SH-SY5Y (cell line): ENCODE measurements around the gene CD2.

Experiments
- GATA2 ChIP-seq: IDR thresholded peaks from 2 replicates; pipeline ENCODE4 v1.6.1; 2011; ENCODE audit warnings: mild to moderate bottlenecking, low read depth, low read length
- GATA3 ChIP-seq: IDR thresholded peaks from 2 replicates; pipeline ENCODE4 v1.6.1; 2011; ENCODE audit warnings: low read depth, mild to moderate bottlenecking, low read length, moderate library complexity

- no peak for TF ChIP-seq GATA2
- no peak for TF ChIP-seq GATA3
These were observed 836 bp downstream of the CD2 start for GRCh38 chr1:116755066-116755465.
